ENCODE data around the gene SYPL1.

DNA sequence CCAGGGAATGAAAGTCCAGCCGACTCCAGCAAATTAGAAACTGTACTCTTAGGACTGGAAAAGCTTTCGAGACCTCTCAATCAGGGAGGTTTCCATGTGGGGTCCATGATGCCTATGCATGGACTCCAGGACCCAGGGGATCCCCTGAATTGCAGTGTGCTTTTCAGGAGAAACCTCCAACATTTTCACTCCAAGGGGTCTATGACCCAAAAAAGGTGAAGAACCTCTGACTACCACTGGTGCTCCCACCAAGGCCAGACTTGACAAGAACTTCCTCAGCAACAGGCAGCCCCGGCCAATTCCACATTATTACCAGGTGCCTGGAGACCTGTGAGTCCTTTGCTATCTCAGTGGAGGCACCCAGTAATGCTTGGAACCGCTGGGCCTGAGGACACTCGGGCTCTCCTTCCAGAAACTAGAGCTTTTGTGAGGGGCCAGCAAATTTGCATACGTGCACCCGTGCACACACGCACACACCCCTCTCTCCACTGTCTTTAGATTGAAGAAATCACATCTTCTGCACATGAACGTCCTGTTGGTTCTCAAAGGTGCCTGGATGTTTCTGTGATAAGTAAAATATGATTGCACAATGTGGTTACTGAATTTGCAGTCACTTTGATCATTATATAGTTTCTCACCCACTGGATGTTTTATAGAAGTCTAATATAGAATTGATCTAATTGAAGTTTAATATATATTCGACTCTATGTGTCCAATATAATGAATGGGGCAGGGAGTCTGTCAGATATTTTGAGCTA lies 54.7 kb downstream of the SYPL1 start:
- TF ChIP-seq CTCF (IDR thresholded peaks at IDR 0.05 in 2 of 3, conservative IDR thresholded peaks at IDR 0.05 in 1 of 3; ENCODE audit: borderline replicate concordance in 1 of 3, insufficient read depth in 1 of 3, low read depth in 2 of 3, low read length in 2 of 3), result no peak
- TF ChIP-seq, protein P1, sequence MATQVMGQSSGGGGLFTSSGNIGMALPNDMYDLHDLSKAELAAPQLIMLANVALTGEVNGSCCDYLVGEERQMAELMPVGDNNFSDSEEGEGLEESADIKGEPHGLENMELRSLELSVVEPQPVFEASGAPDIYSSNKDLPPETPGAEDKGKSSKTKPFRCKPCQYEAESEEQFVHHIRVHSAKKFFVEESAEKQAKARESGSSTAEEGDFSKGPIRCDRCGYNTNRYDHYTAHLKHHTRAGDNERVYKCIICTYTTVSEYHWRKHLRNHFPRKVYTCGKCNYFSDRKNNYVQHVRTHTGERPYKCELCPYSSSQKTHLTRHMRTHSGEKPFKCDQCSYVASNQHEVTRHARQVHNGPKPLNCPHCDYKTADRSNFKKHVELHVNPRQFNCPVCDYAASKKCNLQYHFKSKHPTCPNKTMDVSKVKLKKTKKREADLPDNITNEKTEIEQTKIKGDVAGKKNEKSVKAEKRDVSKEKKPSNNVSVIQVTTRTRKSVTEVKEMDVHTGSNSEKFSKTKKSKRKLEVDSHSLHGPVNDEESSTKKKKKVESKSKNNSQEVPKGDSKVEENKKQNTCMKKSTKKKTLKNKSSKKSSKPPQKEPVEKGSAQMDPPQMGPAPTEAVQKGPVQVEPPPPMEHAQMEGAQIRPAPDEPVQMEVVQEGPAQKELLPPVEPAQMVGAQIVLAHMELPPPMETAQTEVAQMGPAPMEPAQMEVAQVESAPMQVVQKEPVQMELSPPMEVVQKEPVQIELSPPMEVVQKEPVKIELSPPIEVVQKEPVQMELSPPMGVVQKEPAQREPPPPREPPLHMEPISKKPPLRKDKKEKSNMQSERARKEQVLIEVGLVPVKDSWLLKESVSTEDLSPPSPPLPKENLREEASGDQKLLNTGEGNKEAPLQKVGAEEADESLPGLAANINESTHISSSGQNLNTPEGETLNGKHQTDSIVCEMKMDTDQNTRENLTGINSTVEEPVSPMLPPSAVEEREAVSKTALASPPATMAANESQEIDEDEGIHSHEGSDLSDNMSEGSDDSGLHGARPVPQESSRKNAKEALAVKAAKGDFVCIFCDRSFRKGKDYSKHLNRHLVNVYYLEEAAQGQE (IDR thresholded peaks at IDR 0.05; ENCODE audit: low read depth), result no peak
- no peak for TF ChIP-seq POLR2A (IDR thresholded peaks at IDR 0.05; ENCODE audit: borderline replicate concordance, extremely low read depth, insufficient read depth, insufficient read length)
- no peak for TF ChIP-seq YY1 (IDR thresholded peaks at IDR 0.05; ENCODE audit: extremely low read depth, insufficient replicate concordance, low read depth, low read length)
- TF ChIP-seq EZH2 (IDR thresholded peaks at IDR 0.05), result no peak
- TF ChIP-seq CEBPB (IDR thresholded peaks at IDR 0.05; ENCODE audit: low read depth), result no peak
- TF ChIP-seq SP1 (IDR thresholded peaks at IDR 0.05; ENCODE audit: low read depth), result no peak
- TF ChIP-seq RAD21 (IDR thresholded peaks at IDR 0.05; ENCODE audit: low read depth), result no peak

All from HCT116 (cell line).